Heart right ventricle (tissue), 16 donors: ENCODE data around the gene IMMT. TPM values are rescaled to one million over a fixed set of nuclear protein-coding genes. Genes with fewer than 3 reads are reported as not detected.

Experiments
- ATAC-seq, 8 donors: fragments of 200-7000 bp; cut with Tn5 transposase; one replicate each; pipeline ENCODE4 v1.9.1; 2020; ENCODE audit warnings: mild to moderate bottlenecking in 8 of 8, moderate library complexity in 8 of 8, moderate number of reproducible peaks in 1 of 8
- DNase-seq, 2 donors: peaks; one replicate each; pipeline ENCODE4 v3.0.0-alpha.2; 2020
- H3K27ac ChIP-seq, 10 donors: fragments of 200-600 bp; sonication (generic) in 2 of 10; one replicate each; pipeline versions ENCODE4 v1.5.0 to v1.8.0; 2020 to 2022; ENCODE audit warnings: mild to moderate bottlenecking in 3 of 10
- H3K27me3 ChIP-seq, 7 donors: fragments of 200-600 bp; one replicate each; pipeline ENCODE4 v1.8.0; 2021 to 2022; ENCODE audit warnings: mild to moderate bottlenecking in 2 of 7
- H3K36me3 ChIP-seq, 9 donors: fragments of 200-600 bp; sonication (generic) in 1 of 9; one replicate each; pipeline versions ENCODE4 v1.5.0 to v1.8.0; 2020 to 2022; ENCODE audit warnings: mild to moderate bottlenecking in 2 of 9
- H3K4me1 ChIP-seq, 9 donors: fragments of 200-600 bp; sonication (generic) in 1 of 9; one replicate each; pipeline versions ENCODE4 v1.5.0 to v1.8.0; 2020 to 2022; ENCODE audit warnings: mild to moderate bottlenecking in 4 of 9
- H3K4me3 ChIP-seq, 10 donors: fragments of 200-600 bp; sonication (generic) in 2 of 10; one replicate each; pipeline versions ENCODE4 v1.5.0 to v1.8.0; 2020 to 2022; ENCODE audit warnings: mild to moderate bottlenecking in 7 of 10, moderate library complexity in 2 of 10
- H3K9me3 ChIP-seq, 11 donors: fragments of 200-600 bp in 10 of 11; sonication (generic) in 2 of 11; one replicate each; pipeline versions ENCODE4 v1.5.0 to v1.8.0; 2013 to 2022; ENCODE audit warnings: mild to moderate bottlenecking in 2 of 11, control low read depth in 1 of 11, moderate library complexity in 1 of 11
- CTCF ChIP-seq, 9 donors: fragments of 200-600 bp; sonication (generic) in 2 of 9; IDR thresholded peaks; one replicate each; pipeline versions ENCODE4 v1.5.0 to v1.8.0; 2021 to 2022; ENCODE audit warnings: antibody characterized with exemption in 9 of 9, mild to moderate bottlenecking in 5 of 9, moderate library complexity in 1 of 9
- WGBS, 2 donors: extraction: QIAGEN DNeasy Blood & Tissue Kit; methylation state at CpG; one replicate each; pipeline ENCODE4 v1.1.7; 2013; ENCODE audit warnings: inconsistent platforms in 1 of 2; 5-methylcytosine and 5-hydroxymethylcytosine counted together
- intact Hi-C, 10 donors: fragments of 100-400 bp; cut with DNase I; formaldehyde crosslinking; loops; one replicate each; pipeline versions ENCODE4 v1.11.1 to v1.14.2; 2022
- polyA plus RNA-seq, 2 donors: library from polyadenylated mRNA; stranded (reverse); fragments of 200-250 nt; gene quantifications; one replicate each; pipeline ENCODE4 v1.2.3, GENCODE V29; 2013
- total RNA-seq, 10 donors: library from RNA; stranded (reverse); fragmentation: NEBNext Ultra II Directional in 3 of 10; extraction: Animal tissue kit (Norgen Biotek cat#: 25700) in 3 of 10; gene quantifications; one replicate each; pipeline versions ENCODE4 v1.2.1 to v1.2.4, GENCODE V29; 2021 to 2023
- donor health status: Arrhythmogenic right ventricular cardiomyopathy.
- donor health status: ischemic (EF 13 %, LVEDD 7.1; RV severe dilation, severe dysfunction).
- donor health status: healthy with polysubstance abuse.
- donor health status: DM: no; HTN: yes; CAD: no.
- donor health status: DM: no; HTN: no; CAD: no.
- donor health status: ischemic (EF 25% LVEDD 6.9; RV normal size, moderate dysfunction).
- donor health status: ischemic (EF 25% LVEDD 5.7; RV mildly dilated, moderate dysfunction).
- donor health status: healthy.
- donor health status: DM: yes; HTN: yes; CAD: no.
- donor health status: Ischemic cardiomyopathy.
- donor health status: ischemic (EF 35%, LVEDD 5.7; RV mildly dilated, moderate dysfunction).
- donor health status: nonischemic (EF 11% LVEDD 7.7; RV severe dilation, severe dysfunction).
- donor health status: DM: yes; HTN: yes; CAD: no.
- donor health status: PGD.
- donor health status: ischemic (EF 29% LVEDD 5.4; RV normal size, mild dysfunction).
- donor health status: nonischemic (EF 23%, LVEDD 6.1; RV moderate dilation, normal function).

Gene IMMT
- total and polyA plus RNA-seq, 12 donors, result 48.2 to 333 (median 298) TPM

- H3K4me1 ChIP-seq, result peaks cover 0 to 30% (median 18%) of the 10 kb centered on the region in 9 donors
- peaks cover 0 to 99% (median 46%) of the 10 kb centered on the region in 9 donors for H3K36me3 ChIP-seq
- no peaks in the 10 kb centered on the region for H3K27me3 ChIP-seq
- ATAC-seq (peak in 1 of 8 donors; percentile 27), DNase-seq (no peak)
- no peak for TF ChIP-seq CTCF (IDR thresholded peaks at IDR 0.05)
- H3K27ac ChIP-seq, result peak overlapping the region in 2 of 10 donors; percentile 8 to 17
- H3K9me3 ChIP-seq, result no peaks in the 10 kb centered on the region
- WGBS, 2 donors, result 79 to 91% methylated on average over 1 of the region's 1 CpG
- H3K4me3 ChIP-seq, result no peak overlapping the region
- intact Hi-C loops, result no loop called here
These were observed 19.4 kb downstream of the IMMT start for GRCh38 chr2:86175828-86176227.

GRCh38 chr2:86174445-86174844, 20.8 kb downstream of the IMMT start:
- Histone ChIP-seq H3K4me3 (no peak overlapping the region), H3K27ac (no peak overlapping the region), H3K9me3 (no peaks in the 10 kb centered on the region), H3K4me1 (peaks cover 0 to 28% (median 18%) of the 10 kb centered on the region in 9 donors), H3K36me3 (peaks cover 0 to 99% (median 52%) of the 10 kb centered on the region in 9 donors), H3K27me3 (no peaks in the 10 kb centered on the region)
- intact Hi-C loops, result loop anchor here in 2 of 10 donors (5.0 kb wide), 2 partner anchors 37 to 47 kb away; no protein-coding TSS in a partner anchor
- 64 to 72% methylated on average over 2 of the region's 2 CpGs for WGBS, 2 donors
- ATAC-seq (no peak), DNase-seq (no peak)
- no peak for TF ChIP-seq CTCF (IDR thresholded peaks at IDR 0.05)

GRCh38 chr2:86172610-86173009, 22.7 kb downstream of the IMMT start:
- peaks cover 0 to 28% (median 18%) of the 10 kb centered on the region in 9 donors for H3K4me1 ChIP-seq
- DNase-seq (no peak), ATAC-seq (no peak)
- TF ChIP-seq CTCF (IDR thresholded peaks at IDR 0.05), result no peak
- WGBS, 2 donors, result 91 to 93% methylated on average over 2 of the region's 2 CpGs
- intact Hi-C loops, result loop anchor here in 2 of 10 donors (5.0 kb wide), 2 partner anchors 35 to 45 kb away; no protein-coding TSS in a partner anchor
- H3K27ac ChIP-seq, result no peak overlapping the region
- no peaks in the 10 kb centered on the region for H3K9me3 ChIP-seq
- peaks cover 0 to 99% (median 57%) of the 10 kb centered on the region in 9 donors for H3K36me3 ChIP-seq
- no peaks in the 10 kb centered on the region for H3K27me3 ChIP-seq
- no peak overlapping the region for H3K4me3 ChIP-seq

GRCh38 chr2:86171295-86171694, 24.0 kb downstream of the IMMT start:
- Histone ChIP-seq H3K27ac (no peak overlapping the region), H3K27me3 (no peaks in the 10 kb centered on the region), H3K9me3 (no peaks in the 10 kb centered on the region), H3K4me1 (peaks cover 0 to 26% (median 18%) of the 10 kb centered on the region in 9 donors), H3K36me3 (peaks cover 0 to 99% (median 63%) of the 10 kb centered on the region in 9 donors), H3K4me3 (no peak overlapping the region)
- intact Hi-C loops, result loop anchor here in 2 of 10 donors (5.0 kb wide), 2 partner anchors 34 to 44 kb away; no protein-coding TSS in a partner anchor
- TF ChIP-seq CTCF (IDR thresholded peaks at IDR 0.05), result no peak
- DNase-seq (no peak), ATAC-seq (no peak)
- 83 to 84% methylated on average over 3 of the region's 3 CpGs for WGBS, 2 donors
